Ishikawa (cell line): Measurements from ENCODE around the gene SON.

Source experiments
- CEBPB ChIP-seq: IDR thresholded peaks from 2 replicates; pipeline ENCODE4 v1.6.1; 2012
- EGR1 ChIP-seq: IDR thresholded peaks from 2 replicates; pipeline ENCODE4 v1.6.1; 2012
- EP300 ChIP-seq: IDR thresholded peaks from 2 replicates; pipeline ENCODE4 v1.6.1; 2012; ENCODE audit warnings: borderline replicate concordance
- TAF1 ChIP-seq: IDR thresholded peaks from 2 replicates; pipeline ENCODE4 v1.6.1; 2012; ENCODE audit warnings: low read depth, mild to moderate bottlenecking
- TCF12 ChIP-seq: IDR thresholded peaks from 2 replicates; pipeline ENCODE4 v1.6.1; 2012; ENCODE audit warnings: low read depth
- YY1 ChIP-seq: IDR thresholded peaks from 2 replicates; pipeline ENCODE4 v1.6.1; 2012; ENCODE audit warnings: low read depth
- TF ChIP-seq, protein P1 (sequence below): IDR thresholded peaks from 2 replicates; pipeline ENCODE4 v1.6.1; 2012; ENCODE audit warnings: low read depth, mild to moderate bottlenecking
- TF ChIP-seq, protein P2 (sequence below): IDR thresholded peaks from 2 replicates; pipeline ENCODE4 v1.6.1; 2012

DNA sequence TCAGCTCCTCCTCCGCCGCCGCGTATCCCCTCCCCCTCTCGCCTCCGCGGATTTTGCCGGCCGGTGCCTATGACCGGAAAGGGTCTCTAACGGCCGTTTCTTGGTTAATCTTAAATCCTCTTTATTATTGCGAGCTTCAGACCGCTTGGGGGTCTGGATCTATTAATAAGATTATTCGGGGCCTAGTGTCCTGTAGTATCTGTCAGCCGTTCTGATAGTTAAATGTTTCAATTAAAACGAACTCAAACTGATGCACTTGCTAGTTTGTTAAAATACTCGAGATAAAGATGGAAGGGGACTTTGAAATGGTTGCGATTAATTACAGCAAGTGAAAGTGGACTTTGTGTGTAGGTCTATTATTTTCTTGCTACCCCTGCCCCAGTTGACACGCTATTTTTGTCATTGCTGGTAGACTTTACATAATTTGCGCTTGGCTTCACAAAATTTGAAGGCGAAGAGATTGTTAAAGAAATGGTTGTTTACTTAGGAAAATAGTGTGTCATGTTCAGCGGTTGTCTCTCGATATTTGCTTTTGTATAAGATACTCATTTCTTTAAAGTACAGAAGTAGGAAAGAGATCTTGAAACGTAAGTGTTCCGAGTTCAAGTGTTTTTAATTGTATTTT, 779 bp downstream of the SON start:
- TF ChIP-seq TCF12 (no peak), CEBPB (no peak), EP300 (no peak), YY1 (no peak), TAF1 (no peak), EGR1 (peak; percentile 69; the same call in 1 of the 2 replicates)
- TF ChIP-seq, protein P1, sequence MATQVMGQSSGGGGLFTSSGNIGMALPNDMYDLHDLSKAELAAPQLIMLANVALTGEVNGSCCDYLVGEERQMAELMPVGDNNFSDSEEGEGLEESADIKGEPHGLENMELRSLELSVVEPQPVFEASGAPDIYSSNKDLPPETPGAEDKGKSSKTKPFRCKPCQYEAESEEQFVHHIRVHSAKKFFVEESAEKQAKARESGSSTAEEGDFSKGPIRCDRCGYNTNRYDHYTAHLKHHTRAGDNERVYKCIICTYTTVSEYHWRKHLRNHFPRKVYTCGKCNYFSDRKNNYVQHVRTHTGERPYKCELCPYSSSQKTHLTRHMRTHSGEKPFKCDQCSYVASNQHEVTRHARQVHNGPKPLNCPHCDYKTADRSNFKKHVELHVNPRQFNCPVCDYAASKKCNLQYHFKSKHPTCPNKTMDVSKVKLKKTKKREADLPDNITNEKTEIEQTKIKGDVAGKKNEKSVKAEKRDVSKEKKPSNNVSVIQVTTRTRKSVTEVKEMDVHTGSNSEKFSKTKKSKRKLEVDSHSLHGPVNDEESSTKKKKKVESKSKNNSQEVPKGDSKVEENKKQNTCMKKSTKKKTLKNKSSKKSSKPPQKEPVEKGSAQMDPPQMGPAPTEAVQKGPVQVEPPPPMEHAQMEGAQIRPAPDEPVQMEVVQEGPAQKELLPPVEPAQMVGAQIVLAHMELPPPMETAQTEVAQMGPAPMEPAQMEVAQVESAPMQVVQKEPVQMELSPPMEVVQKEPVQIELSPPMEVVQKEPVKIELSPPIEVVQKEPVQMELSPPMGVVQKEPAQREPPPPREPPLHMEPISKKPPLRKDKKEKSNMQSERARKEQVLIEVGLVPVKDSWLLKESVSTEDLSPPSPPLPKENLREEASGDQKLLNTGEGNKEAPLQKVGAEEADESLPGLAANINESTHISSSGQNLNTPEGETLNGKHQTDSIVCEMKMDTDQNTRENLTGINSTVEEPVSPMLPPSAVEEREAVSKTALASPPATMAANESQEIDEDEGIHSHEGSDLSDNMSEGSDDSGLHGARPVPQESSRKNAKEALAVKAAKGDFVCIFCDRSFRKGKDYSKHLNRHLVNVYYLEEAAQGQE = no peak
- TF ChIP-seq, protein P2, sequence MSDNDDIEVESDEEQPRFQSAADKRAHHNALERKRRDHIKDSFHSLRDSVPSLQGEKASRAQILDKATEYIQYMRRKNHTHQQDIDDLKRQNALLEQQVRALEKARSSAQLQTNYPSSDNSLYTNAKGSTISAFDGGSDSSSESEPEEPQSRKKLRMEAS = no peak
